Activated T-cell treated with anti-CD3 and anti-CD28 coated beads for 4 hours (primary cell): ENCODE measurements around the gene GRIA1.

Experiments
- DNase-seq: peaks from one replicate; pipeline ENCODE4 v3.0.0-alpha.2; 2020

Gene GRIA1

GRCh38 chr5:153745778-153746395 lies 255.4 kb downstream of the GRIA1 start:
- no peak for DNase-seq

GRCh38 chr5:153746440-153746839 lies 256.0 kb downstream of the GRIA1 start:
- no peak for DNase-seq

GRCh38 chr5:153748823-153749222 lies 258.4 kb downstream of the GRIA1 start:
- DNase-seq: no peak

- no peak for DNase-seq
Observed at GRCh38 chr5:153749960-153750359, 259.5 kb downstream of the GRIA1 start.

- no peak for DNase-seq
Observed at GRCh38 chr5:153751251-153751650, 260.8 kb downstream of the GRIA1 start.

GRCh38 chr5:153752890-153753289 lies 262.4 kb downstream of the GRIA1 start:
- DNase-seq: no peak

- DNase-seq: no peak
Observed at GRCh38 chr5:153753645-153754432, 263.4 kb downstream of the GRIA1 start.

GRCh38 chr5:153755913-153756500 lies 265.5 kb downstream of the GRIA1 start:
- DNase-seq: no peak

- no peak for DNase-seq
Observed at GRCh38 chr5:153756540-153756939, 266.1 kb downstream of the GRIA1 start.

GRCh38 chr5:153765987-153766386 lies 275.5 kb downstream of the GRIA1 start:
- no peak for DNase-seq

GRCh38 chr5:153767221-153768188 lies 277.0 kb downstream of the GRIA1 start:
- no peak for DNase-seq

- DNase-seq: no peak
Observed at GRCh38 chr5:153770066-153770465, 279.6 kb downstream of the GRIA1 start.

- DNase-seq: no peak
Observed at GRCh38 chr5:153774686-153775085, 284.2 kb downstream of the GRIA1 start.

- DNase-seq: no peak
Observed at GRCh38 chr5:153775923-153776322, 285.5 kb downstream of the GRIA1 start.

- DNase-seq: no peak
Observed at GRCh38 chr5:153777681-153778581, 287.5 kb downstream of the GRIA1 start.

GRCh38 chr5:153779836-153780235 lies 289.4 kb downstream of the GRIA1 start:
- DNase-seq: no peak

GRCh38 chr5:153780876-153781705 lies 290.6 kb downstream of the GRIA1 start:
- DNase-seq: no peak

GRCh38 chr5:153782589-153783361 lies 292.3 kb downstream of the GRIA1 start:
- no peak for DNase-seq

GRCh38 chr5:153783362-153783658 lies 292.8 kb downstream of the GRIA1 start:
- DNase-seq: no peak

- no peak for DNase-seq
Observed at GRCh38 chr5:153784277-153784676, 293.8 kb downstream of the GRIA1 start.
